ENCODE results near the gene KLHDC4.
"Not testable (repeated sequence)": the region's sequence is repeated elsewhere in the genome, so short reads cannot be mapped to it uniquely, and the experiment has no call there.

The KLHDC4 gene

DNA sequence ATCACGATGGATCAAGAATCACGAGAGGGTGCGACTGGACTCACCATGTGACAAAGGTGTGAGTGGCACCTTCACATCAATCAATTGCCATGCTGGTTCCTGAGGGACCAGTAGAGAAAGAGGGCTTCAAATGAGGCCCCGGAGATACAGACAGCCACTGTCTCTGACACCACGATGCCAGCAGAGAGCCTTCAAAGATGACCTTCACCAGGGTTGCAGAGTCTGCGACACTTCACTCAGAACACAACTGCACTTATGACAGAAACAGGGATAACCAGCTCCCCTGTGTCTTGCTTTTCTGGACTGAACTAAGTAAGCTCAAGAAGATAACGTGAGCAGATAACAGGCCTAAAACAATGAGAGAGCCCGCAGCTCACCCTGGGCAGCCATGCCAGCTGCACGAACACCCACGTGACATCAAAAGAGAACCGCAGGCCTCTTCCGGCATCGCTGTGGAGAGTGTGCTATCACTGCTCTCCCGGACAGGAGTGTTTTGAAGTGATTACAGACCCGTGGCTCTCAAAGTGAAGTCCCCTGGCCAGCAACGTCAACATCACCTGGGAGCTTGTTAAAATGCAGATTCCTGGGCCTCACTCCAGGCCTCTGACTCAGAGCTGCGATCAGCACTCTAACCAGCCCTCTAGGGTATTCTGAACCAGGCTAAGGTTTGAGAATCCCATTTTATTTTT is 36.4 kb downstream of the KLHDC4 start:
- Histone ChIP-seq H3K4me3 (ENCODE audit: low read length) (no peak overlapping the region), H3K27ac (ENCODE audit: low read length) (no peak overlapping the region), H3K36me3 (ENCODE audit: control insufficient read depth, insufficient read depth, low read length) (peaks cover 8% of the 10 kb centered on the region), H3K4me1 (ENCODE audit: control insufficient read depth, insufficient read depth, low read length) (no peaks in the 10 kb centered on the region; the same call in 1 of the 2 replicates), H3K9me3 (ENCODE audit: control insufficient read depth, insufficient read depth, low read length) (no peaks in the 10 kb centered on the region), H3K27me3 (ENCODE audit: control insufficient read depth, insufficient read depth, low read length) (no peaks in the 10 kb centered on the region)
- whole genome bisulfite sequencing (ENCODE audit: insufficient coverage, insufficient read length), result no CpG with 5 or more reads among the region's 17 CpGs
- DNase-seq (ENCODE audit: low read depth, low spot score), result no peak

DNA sequence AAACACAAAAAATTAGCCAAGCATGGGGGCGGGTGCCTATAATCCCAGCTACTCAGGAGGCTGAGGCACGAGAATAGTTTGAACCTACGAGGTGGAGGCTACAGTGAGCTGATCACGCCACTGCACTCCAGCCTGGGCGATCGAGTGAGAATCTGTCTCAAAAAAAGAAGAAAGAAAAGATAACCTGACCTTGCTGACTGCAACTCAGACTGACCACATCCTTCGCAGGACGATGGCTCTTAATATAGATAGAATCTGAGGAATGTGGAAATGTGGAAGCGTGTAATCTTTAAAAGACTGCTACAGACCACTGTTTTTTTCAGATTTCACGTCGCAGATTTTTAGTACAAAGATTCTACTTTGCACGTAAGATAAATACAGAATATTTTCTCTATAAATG is 37.8 kb downstream of the KLHDC4 start:
- no peaks in the 10 kb centered on the region; the same call in 1 of the 2 replicates for H3K4me1 ChIP-seq (ENCODE audit: control insufficient read depth, insufficient read depth, low read length)
- WGBS (ENCODE audit: insufficient coverage, insufficient read length), result no CpG with 5 or more reads among the region's 12 CpGs
- H3K36me3 ChIP-seq (ENCODE audit: control insufficient read depth, insufficient read depth, low read length), result peaks cover 12% of the 10 kb centered on the region
- no peak overlapping the region for H3K27ac ChIP-seq (ENCODE audit: low read length)
- H3K27me3 ChIP-seq (ENCODE audit: control insufficient read depth, insufficient read depth, low read length), result no peaks in the 10 kb centered on the region
- H3K4me3 ChIP-seq (ENCODE audit: low read length), result no peak overlapping the region
- no peaks in the 10 kb centered on the region for H3K9me3 ChIP-seq (ENCODE audit: control insufficient read depth, insufficient read depth, low read length)
- no peak for DNase-seq (ENCODE audit: low read depth, low spot score)

- Histone ChIP-seq H3K9me3 (ENCODE audit: control insufficient read depth, insufficient read depth, low read length) (no peaks in the 10 kb centered on the region), H3K4me3 (ENCODE audit: low read length) (no peak overlapping the region), H3K4me1 (ENCODE audit: control insufficient read depth, insufficient read depth, low read length) (no peaks in the 10 kb centered on the region; the same call in 1 of the 2 replicates), H3K27ac (ENCODE audit: low read length) (no peak overlapping the region), H3K27me3 (ENCODE audit: control insufficient read depth, insufficient read depth, low read length) (no peaks in the 10 kb centered on the region), H3K36me3 (ENCODE audit: control insufficient read depth, insufficient read depth, low read length) (peaks cover 12% of the 10 kb centered on the region)
- WGBS (ENCODE audit: insufficient coverage, insufficient read length), result no CpG with 5 or more reads among the region's 16 CpGs
- DNase-seq (ENCODE audit: low read depth, low spot score), result no peak
Measured at GRCh38 chr16:87727346-87727745, 38.4 kb downstream of the KLHDC4 start.

GRCh38 chr16:87726577-87726976 is 39.2 kb downstream of the KLHDC4 start:
- peaks cover 13% of the 10 kb centered on the region for H3K36me3 ChIP-seq (ENCODE audit: control insufficient read depth, insufficient read depth, low read length)
- no CpG with 5 or more reads among the region's 40 CpGs for WGBS (ENCODE audit: insufficient coverage, insufficient read length)
- H3K27ac ChIP-seq (ENCODE audit: low read length); H3K9me3 ChIP-seq (ENCODE audit: control insufficient read depth, insufficient read depth, low read length); DNase-seq (ENCODE audit: low read depth, low spot score); H3K27me3 ChIP-seq (ENCODE audit: control insufficient read depth, insufficient read depth, low read length); H3K4me1 ChIP-seq (ENCODE audit: control insufficient read depth, insufficient read depth, low read length); H3K4me3 ChIP-seq (ENCODE audit: low read length): not testable (repeated sequence)

DNA sequence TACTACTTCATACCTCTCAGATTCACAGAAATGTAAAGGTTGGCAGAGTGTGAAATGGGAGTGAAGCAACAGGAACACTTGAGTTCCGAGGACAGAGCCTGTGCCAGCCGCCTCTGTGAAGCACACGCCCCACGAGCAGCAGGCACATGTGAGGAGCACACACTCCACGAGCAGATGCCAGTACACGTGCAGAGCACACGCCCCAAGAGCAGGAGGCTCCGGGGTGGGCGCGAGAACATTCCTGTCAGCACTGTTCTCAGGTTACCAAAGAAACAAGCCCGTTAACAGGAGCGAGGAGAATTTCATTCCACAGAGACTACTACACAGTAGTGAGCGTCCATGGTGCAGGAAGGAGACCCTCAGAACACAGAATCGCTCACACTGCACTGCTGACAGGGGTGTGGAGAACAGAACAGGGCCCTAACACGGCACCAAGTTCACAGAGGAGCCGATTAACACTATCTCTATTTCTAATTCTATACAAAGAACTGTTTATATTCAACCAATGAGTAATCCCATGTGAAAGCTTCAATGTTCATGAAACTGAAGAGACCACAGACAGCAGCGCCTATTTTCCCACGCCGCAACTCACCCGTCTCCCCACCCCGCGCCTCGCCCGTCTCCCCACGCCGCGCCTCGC is 40.1 kb downstream of the KLHDC4 start:
- no CpG with 5 or more reads among the region's 28 CpGs for WGBS (ENCODE audit: insufficient coverage, insufficient read length)
- Histone ChIP-seq H3K9me3 (ENCODE audit: control insufficient read depth, insufficient read depth, low read length) (no peaks in the 10 kb centered on the region), H3K4me1 (ENCODE audit: control insufficient read depth, insufficient read depth, low read length) (no peaks in the 10 kb centered on the region; the same call in 1 of the 2 replicates), H3K36me3 (ENCODE audit: control insufficient read depth, insufficient read depth, low read length) (peaks cover 15% of the 10 kb centered on the region), H3K27me3 (ENCODE audit: control insufficient read depth, insufficient read depth, low read length) (no peaks in the 10 kb centered on the region), H3K4me3 (ENCODE audit: low read length) (no peak overlapping the region), H3K27ac (ENCODE audit: low read length) (no peak overlapping the region)
- no peak for DNase-seq (ENCODE audit: low read depth, low spot score)

- Histone ChIP-seq H3K9me3 (ENCODE audit: control insufficient read depth, insufficient read depth, low read length) (no peaks in the 10 kb centered on the region), H3K36me3 (ENCODE audit: control insufficient read depth, insufficient read depth, low read length) (peaks cover 18% of the 10 kb centered on the region), H3K27ac (ENCODE audit: low read length) (no peak overlapping the region), H3K4me3 (ENCODE audit: low read length) (no peak overlapping the region), H3K4me1 (ENCODE audit: control insufficient read depth, insufficient read depth, low read length) (no peaks in the 10 kb centered on the region; the same call in 1 of the 2 replicates), H3K27me3 (ENCODE audit: control insufficient read depth, insufficient read depth, low read length) (no peaks in the 10 kb centered on the region)
- DNase-seq (ENCODE audit: low read depth, low spot score), result no peak
- WGBS (ENCODE audit: insufficient coverage, insufficient read length), result no CpG with 5 or more reads among the region's 19 CpGs
Measured at GRCh38 chr16:87724490-87725291, 41.1 kb downstream of the KLHDC4 start.

DNA sequence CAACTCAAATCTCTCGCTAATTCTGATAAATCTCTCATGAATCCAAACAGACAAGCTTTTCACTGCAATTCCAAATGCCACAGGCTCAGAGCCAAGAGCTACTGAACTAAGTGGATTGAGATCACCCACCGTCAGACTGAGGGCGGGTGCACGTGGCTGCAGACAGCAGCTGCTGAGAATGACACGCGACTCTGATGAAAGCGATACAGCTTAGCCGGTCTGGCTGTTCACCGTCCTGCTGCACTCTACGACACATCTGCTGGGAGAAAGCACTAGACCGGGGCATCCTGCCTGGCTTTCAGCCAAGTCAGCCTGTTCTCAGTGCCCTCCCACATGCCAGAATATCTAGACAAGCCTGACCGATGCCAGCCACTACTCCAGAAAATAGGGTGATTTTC is 42.6 kb downstream of the KLHDC4 start:
- Histone ChIP-seq H3K27ac (ENCODE audit: low read length) (no peak overlapping the region), H3K4me3 (ENCODE audit: low read length) (no peak overlapping the region), H3K9me3 (ENCODE audit: control insufficient read depth, insufficient read depth, low read length) (no peaks in the 10 kb centered on the region), H3K27me3 (ENCODE audit: control insufficient read depth, insufficient read depth, low read length) (no peaks in the 10 kb centered on the region), H3K4me1 (ENCODE audit: control insufficient read depth, insufficient read depth, low read length) (no peaks in the 10 kb centered on the region; the same call in 1 of the 2 replicates), H3K36me3 (ENCODE audit: control insufficient read depth, insufficient read depth, low read length) (peaks cover 14% of the 10 kb centered on the region)
- DNase-seq (ENCODE audit: low read depth, low spot score), result no peak
- 100% methylated on average over 1 of the region's 12 CpGs for WGBS (ENCODE audit: insufficient coverage, insufficient read length)

- no peak for DNase-seq (ENCODE audit: low read depth, low spot score)
- H3K27me3 ChIP-seq (ENCODE audit: control insufficient read depth, insufficient read depth, low read length), result no peaks in the 10 kb centered on the region
- no peak overlapping the region for H3K4me3 ChIP-seq (ENCODE audit: low read length)
- H3K27ac ChIP-seq (ENCODE audit: low read length), result no peak overlapping the region
- no peaks in the 10 kb centered on the region for H3K9me3 ChIP-seq (ENCODE audit: control insufficient read depth, insufficient read depth, low read length)
- H3K36me3 ChIP-seq (ENCODE audit: control insufficient read depth, insufficient read depth, low read length), result peaks cover 14% of the 10 kb centered on the region
- no peaks in the 10 kb centered on the region; the same call in 1 of the 2 replicates for H3K4me1 ChIP-seq (ENCODE audit: control insufficient read depth, insufficient read depth, low read length)
- WGBS (ENCODE audit: insufficient coverage, insufficient read length), result no CpG with 5 or more reads among the region's 19 CpGs
Measured at GRCh38 chr16:87722590-87723225, 43.1 kb downstream of the KLHDC4 start.

DNA sequence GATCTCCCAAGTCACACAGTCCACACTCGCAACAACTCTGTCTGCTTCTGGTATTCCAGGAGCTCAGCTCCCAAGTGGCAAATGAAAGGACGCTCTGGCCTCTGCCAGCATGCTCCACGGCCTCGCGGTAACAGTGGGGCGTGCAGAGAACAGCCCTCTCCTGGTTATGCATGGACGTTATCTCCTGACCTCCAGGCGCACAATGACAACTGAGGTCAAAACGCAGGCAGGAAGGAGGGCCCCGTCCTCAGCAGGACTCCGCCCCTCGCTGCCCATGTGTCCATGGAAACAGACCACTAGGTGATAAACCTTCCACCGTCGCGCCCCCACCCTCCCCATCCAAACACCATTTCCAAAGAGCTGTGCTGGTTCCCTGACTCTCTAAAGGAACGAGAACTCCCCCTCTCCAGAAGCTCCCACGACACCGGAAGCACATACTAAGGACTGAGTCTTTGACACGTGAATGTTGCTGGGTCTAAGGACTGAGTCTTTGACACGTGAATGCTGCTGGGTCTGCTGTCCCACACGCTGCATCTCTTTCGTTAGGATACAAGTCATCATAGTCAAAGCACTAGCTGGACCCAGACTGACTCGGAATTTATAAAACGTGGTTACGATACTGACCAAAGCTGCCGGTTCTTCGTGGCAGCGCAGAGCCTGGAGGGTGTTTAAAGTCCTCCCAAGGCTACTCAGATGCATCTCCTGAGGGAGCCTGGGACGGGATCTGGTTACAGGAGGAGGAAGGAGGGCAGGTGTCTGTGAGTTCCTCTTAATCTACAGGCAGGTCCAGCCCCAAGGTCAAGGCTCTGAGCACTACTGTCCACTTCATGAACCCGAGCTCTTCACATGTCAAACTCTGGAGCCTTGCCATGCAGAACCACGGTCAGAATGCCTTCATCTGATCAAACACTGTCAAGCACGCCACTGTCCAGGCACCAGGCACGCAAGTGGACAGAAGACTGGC is 43.9 kb downstream of the KLHDC4 start:
- Histone ChIP-seq H3K9me3 (ENCODE audit: control insufficient read depth, insufficient read depth, low read length) (no peaks in the 10 kb centered on the region), H3K4me3 (ENCODE audit: low read length) (no peak overlapping the region; the same call in 1 of the 2 replicates), H3K36me3 (ENCODE audit: control insufficient read depth, insufficient read depth, low read length) (peaks cover 14% of the 10 kb centered on the region), H3K27me3 (ENCODE audit: control insufficient read depth, insufficient read depth, low read length) (no peaks in the 10 kb centered on the region), H3K27ac (ENCODE audit: low read length) (no peak overlapping the region), H3K4me1 (ENCODE audit: control insufficient read depth, insufficient read depth, low read length) (no peaks in the 10 kb centered on the region; the same call in 1 of the 2 replicates)
- WGBS (ENCODE audit: insufficient coverage, insufficient read length), result no CpG with 5 or more reads among the region's 33 CpGs
- DNase-seq (ENCODE audit: low read depth, low spot score), result no peak

All from iPS DF 6.9 (cell line).